MCF 10A (cell line): ENCODE results near the gene SSBP2. TPM values are rescaled to one million over a fixed set of nuclear protein-coding genes. Genes with fewer than 3 reads are reported as not detected.

ENCODE experiments used
- BruUV-seq: library from RNA; stranded (reverse); fragments of 400-500 nt; replicated peaks from 2 replicates; lab custom pipeline; 2021; lab: Mats Ljungman, UMichigan
- CTCF ChIA-PET: fragments of 300-600 bp; sonication (Branson Sonifier 250); formaldehyde crosslinking; extraction: SDS; loops from one replicate; lab custom pipeline; 2021; ENCODE audit warnings: antibody characterized with exemption, inconsistent platforms; lab: Yijun Ruan, JAX
- POLR2A ChIA-PET: fragments of 300-600, 350-650 bp; sonication (Branson Sonifier 250); formaldehyde crosslinking; extraction: SDS; loops from one replicate; lab custom pipeline; 2020; ENCODE audit warnings: antibody characterized with exemption, inconsistent platforms; lab: Yijun Ruan, JAX
- DNase-seq: peaks from one replicate; pipeline ENCODE4 v3.0.0-alpha.2; 2018; ENCODE audit not compliant: unreplicated experiment
- H3K27ac Mint-ChIP-seq: one replicate; pipeline ENCODE4 v1.8.0; 2022; ENCODE audit warnings: mild to moderate bottlenecking, low read depth, mixed read lengths; ENCODE audit not compliant: unreplicated experiment
- H3K27me3 Mint-ChIP-seq: one replicate; pipeline ENCODE4 v1.8.0; 2022; ENCODE audit warnings: mixed read lengths; ENCODE audit not compliant: insufficient read depth, unreplicated experiment
- H3K36me3 Mint-ChIP-seq: one replicate; pipeline ENCODE4 v1.8.0; 2022; ENCODE audit warnings: mild to moderate bottlenecking, moderate library complexity, mixed read lengths; ENCODE audit not compliant: insufficient read depth, unreplicated experiment
- H3K4me1 Mint-ChIP-seq: one replicate; pipeline ENCODE4 v1.8.0; 2022; ENCODE audit warnings: mixed read lengths; ENCODE audit not compliant: insufficient read depth, unreplicated experiment
- H3K4me3 Mint-ChIP-seq: one replicate; pipeline ENCODE4 v1.8.0; 2022; ENCODE audit warnings: mild to moderate bottlenecking, moderate library complexity, mixed read lengths; ENCODE audit not compliant: unreplicated experiment
- H3K9me3 Mint-ChIP-seq: one replicate; pipeline ENCODE4 v1.8.0; 2022; ENCODE audit warnings: mixed read lengths; ENCODE audit not compliant: unreplicated experiment
- intact Hi-C: fragments of 100-400 bp; cut with micrococcal nuclease; formaldehyde crosslinking; loops from 2 replicates; pipeline ENCODE4 v1.14.1; 2022
- total RNA-seq: library from RNA; stranded (reverse); gene quantifications from 2 replicates; pipeline ENCODE4 v1.2.3, GENCODE V29; 2022
- TF ChIP-seq, protein P1 (sequence below): fragments of 200-600 bp; IDR thresholded peaks from one replicate; pipeline ENCODE4 v1.8.0; 2022; ENCODE audit warnings: antibody characterized with exemption, mild to moderate bottlenecking; ENCODE audit not compliant: unreplicated experiment

SSBP2 gene
- total RNA-seq, 1 experiment from 2014 or later: 52.7 TPM

DNA sequence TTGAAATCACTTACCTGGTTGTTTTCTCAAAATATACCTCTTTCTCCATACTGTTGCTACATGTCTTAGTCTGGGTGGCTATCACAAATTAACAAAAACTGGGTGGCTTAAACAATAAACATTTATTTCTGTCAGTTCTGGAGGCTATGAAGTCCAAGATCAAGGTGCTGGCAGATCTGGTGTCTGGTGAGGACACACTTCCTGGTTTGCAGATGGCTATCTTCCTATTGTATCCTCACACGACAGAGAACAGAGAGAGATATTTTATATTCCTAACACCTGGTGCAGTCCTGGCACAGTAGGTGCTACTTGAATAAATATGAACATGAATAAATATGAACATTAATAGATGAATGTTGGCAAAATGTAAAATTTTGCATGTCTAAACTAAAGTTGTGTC is 192.7 kb downstream of the SSBP2 start:
- Mint-ChIP-seq H3K4me3 (no peak overlapping the region), H3K36me3 (peaks cover 12% of the 10 kb centered on the region), H3K27me3 (no peaks in the 10 kb centered on the region), H3K4me1 (peaks cover 10% of the 10 kb centered on the region), H3K27ac (no peak overlapping the region), H3K9me3 (no peaks in the 10 kb centered on the region)
- intact Hi-C loops: no loop called here
- TF ChIP-seq, protein P1, sequence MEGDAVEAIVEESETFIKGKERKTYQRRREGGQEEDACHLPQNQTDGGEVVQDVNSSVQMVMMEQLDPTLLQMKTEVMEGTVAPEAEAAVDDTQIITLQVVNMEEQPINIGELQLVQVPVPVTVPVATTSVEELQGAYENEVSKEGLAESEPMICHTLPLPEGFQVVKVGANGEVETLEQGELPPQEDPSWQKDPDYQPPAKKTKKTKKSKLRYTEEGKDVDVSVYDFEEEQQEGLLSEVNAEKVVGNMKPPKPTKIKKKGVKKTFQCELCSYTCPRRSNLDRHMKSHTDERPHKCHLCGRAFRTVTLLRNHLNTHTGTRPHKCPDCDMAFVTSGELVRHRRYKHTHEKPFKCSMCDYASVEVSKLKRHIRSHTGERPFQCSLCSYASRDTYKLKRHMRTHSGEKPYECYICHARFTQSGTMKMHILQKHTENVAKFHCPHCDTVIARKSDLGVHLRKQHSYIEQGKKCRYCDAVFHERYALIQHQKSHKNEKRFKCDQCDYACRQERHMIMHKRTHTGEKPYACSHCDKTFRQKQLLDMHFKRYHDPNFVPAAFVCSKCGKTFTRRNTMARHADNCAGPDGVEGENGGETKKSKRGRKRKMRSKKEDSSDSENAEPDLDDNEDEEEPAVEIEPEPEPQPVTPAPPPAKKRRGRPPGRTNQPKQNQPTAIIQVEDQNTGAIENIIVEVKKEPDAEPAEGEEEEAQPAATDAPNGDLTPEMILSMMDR: no peak
- DNase-seq: no peak
- POLR2A ChIA-PET: no interaction called here
- no TSS peak for BruUV-seq
- CTCF ChIA-PET: no interaction called here

- intact Hi-C loops: no loop called here
- Mint-ChIP-seq H3K27ac (no peak overlapping the region), H3K27me3 (no peaks in the 10 kb centered on the region), H3K4me3 (no peak overlapping the region), H3K9me3 (no peaks in the 10 kb centered on the region), H3K4me1 (peaks cover 10% of the 10 kb centered on the region), H3K36me3 (peaks cover 12% of the 10 kb centered on the region)
- POLR2A ChIA-PET: interaction anchor here (0.7 to 1.2 kb wide), 2 partner anchors 12 to 701 kb away, joined by 3 read pairs; no protein-coding TSS in a partner anchor
- CTCF ChIA-PET: no interaction called here
- BruUV-seq: no TSS peak
- TF ChIP-seq, protein P1: no peak
- DNase-seq: no peak
These were observed 194.1 kb downstream of the SSBP2 start for GRCh38 chr5:81556809-81557208.

DNA sequence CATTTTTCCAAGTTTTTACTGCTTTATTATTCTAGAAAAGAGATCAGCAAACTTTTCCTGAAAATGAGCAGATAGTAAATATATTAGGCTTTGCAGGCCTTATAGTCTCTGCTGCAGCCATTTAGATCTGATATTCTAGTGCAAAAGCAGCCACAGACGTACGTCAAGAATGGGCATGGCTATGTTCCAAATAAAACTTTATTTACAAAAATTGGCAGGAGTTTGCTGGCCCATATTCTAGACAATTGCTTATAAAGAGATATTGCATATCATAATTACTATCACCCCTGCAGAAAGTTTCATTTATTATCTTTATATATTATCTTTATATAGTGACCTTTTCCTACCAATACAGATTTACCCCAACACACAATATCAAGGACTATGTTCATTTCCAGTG is 195.0 kb downstream of the SSBP2 start:
- intact Hi-C loops: no loop called here
- POLR2A ChIA-PET: interaction anchor here (1.2 kb wide), 1 partner anchor 702 kb away, joined by 3 read pairs; no protein-coding TSS in a partner anchor
- Mint-ChIP-seq H3K4me3 (no peak overlapping the region), H3K27ac (no peak overlapping the region), H3K27me3 (no peaks in the 10 kb centered on the region), H3K9me3 (no peaks in the 10 kb centered on the region), H3K36me3 (peaks cover 13% of the 10 kb centered on the region), H3K4me1 (peaks cover 10% of the 10 kb centered on the region)
- TF ChIP-seq, protein P1: no peak
- no peak for DNase-seq
- BruUV-seq: no TSS peak
- CTCF ChIA-PET: interaction anchor here (0.5 kb wide), 1 partner anchor 111 kb away, joined by 3 read pairs; no protein-coding TSS in a partner anchor

DNA sequence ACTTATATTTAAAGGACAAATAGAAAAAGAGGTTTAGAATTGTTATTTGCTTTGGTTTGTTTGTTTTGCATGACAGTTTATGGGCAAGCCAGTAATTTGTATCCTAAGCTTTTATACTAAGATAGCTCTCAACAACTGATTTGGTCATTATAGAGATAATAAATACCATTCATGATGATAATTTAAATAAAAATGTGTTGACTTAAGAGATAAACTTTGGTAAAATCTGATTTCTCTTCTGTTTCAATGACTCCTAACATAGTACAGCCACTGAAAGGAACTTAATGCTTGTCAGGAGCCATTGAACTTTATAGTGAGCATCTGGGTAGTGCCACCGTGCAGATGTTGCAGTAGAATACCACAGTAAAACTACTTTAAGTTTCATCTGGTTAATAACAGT is 196.2 kb downstream of the SSBP2 start:
- H3K27me3 Mint-ChIP-seq: no peaks in the 10 kb centered on the region
- DNase-seq: no peak
- H3K4me3 Mint-ChIP-seq: no peak overlapping the region
- ChIA-PET CTCF (no interaction called here), POLR2A (no interaction called here)
- TF ChIP-seq, protein P1: no peak
- H3K4me1 Mint-ChIP-seq: peaks cover 10% of the 10 kb centered on the region
- peaks cover 19% of the 10 kb centered on the region for H3K36me3 Mint-ChIP-seq
- H3K9me3 Mint-ChIP-seq: no peaks in the 10 kb centered on the region
- no TSS peak for BruUV-seq
- intact Hi-C loops: no loop called here
- H3K27ac Mint-ChIP-seq: no peak overlapping the region
